SH-SY5Y (cell line): Measurements from ENCODE around the gene MTMR12.

Source experiments
- GATA2 ChIP-seq: IDR thresholded peaks from 2 replicates; pipeline ENCODE4 v1.6.1; 2011; ENCODE audit warnings: mild to moderate bottlenecking, low read depth, low read length
- GATA3 ChIP-seq: IDR thresholded peaks from 2 replicates; pipeline ENCODE4 v1.6.1; 2011; ENCODE audit warnings: low read depth, mild to moderate bottlenecking, low read length, moderate library complexity

The MTMR12 gene

DNA sequence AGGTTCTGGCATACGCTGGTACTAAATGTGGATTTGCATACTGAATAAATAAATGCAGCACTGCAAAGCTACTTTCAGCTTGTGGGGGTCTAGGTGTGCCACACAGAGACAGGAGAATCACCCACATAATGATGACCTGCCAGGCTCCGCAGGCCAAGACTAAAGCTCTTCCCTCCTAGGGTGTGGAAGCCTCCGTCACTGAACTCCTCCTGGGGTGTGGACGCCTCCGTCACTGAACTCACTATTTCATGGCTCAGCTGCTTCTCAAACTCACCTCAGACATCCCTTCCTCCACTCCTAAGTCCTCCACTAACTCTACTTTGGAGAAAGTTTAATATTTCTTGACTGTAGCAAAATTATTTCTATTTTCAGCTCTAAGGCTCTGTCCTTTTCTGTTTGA lies 73.4 kb downstream of the MTMR12 start:
- no peak for TF ChIP-seq GATA2
- no peak for TF ChIP-seq GATA3

DNA sequence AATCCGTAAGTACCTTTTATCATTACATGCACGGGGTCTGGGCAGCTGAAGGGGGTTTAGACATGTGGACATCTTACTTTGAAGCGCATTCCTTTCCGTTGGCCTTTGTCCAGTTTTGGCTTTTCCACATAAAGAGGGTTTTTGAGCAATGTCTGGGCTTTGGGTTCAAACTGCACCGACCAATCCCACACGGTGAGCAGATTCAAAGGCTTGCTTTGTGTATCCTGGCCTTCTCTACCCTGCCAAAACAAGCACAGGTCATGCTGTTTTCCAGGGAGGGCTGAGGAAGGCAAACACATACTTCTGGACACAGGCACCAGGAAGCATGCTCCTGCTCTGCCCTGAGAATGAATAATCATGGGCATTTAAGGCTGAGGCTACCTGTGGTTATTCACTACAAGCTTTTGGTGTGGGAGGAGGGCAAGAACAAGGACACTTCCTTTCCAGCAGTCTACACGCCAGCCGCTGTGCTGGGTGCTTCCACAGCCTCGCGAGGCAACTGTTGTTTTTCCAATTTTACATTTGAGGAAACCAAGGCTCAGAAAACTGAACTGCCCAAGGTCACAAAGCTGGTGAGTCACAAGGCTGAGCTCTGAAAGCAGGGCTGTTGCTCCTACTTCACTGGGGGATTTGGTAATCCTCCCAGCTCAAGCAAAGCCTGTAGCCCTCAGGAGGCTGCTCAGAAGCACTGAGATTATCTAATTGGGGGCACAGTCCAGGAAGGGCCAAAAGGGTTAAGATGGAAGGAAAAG lies 78.9 kb downstream of the MTMR12 start:
- TF ChIP-seq GATA2 (no peak), GATA3 (no peak)

DNA sequence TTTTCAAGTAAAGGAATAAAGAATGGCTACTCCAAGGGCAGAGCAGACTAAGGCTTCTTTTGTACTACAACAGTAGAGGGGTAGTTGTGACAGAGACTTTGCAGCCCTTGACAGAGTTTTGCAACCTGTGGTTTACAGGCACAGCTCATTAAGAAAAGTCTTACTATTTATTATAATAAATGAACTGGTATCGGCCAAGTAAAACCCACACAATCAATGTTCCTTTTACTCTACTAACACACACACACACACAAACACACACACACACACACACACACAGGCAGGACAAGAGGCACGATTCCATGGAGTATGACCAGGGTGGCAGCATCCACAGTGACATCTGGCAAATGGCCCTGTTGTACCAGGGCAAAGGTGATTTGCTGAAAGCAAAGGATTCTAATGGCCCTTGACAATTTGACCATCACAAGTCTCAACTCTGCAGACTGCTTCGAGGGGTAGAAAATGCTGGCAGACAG lies 79.5 kb downstream of the MTMR12 start:
- no peak for TF ChIP-seq GATA2
- no peak for TF ChIP-seq GATA3

DNA sequence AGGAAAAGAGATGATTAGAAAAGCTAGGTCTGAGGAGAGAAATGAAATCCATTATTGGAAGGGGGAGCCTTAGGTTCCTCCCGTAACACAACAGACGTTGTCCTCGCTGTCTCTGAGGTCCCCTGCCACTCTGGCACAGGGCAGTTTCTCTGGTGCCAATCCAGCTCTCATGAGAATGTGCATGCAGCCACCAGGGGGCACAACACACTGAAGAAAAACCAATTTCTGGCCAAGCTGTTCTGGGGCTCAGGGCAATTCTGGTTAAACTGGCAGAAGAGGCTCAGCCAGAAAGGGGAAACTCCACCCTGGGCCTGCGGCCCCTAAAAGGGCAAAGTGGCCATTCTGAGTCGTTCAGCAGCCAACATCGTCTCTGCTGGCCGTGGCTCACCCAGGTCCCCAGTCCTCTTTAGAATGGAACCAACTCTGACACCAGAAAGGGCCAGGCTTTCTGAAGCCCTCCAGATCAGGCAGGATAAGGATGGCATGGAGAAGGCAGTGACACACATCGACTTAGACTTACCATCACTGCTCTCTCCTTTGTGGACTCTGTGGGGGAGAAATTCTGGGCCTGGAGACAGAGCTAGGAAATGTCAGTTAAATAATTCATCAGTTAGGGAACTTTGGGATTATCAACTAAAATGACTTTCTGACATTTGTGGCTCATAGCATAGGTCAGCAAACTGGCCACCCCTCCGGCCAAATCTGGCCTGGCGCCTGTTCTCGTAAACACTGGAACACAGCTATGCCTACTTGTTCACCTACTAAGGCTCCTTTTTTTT lies 80.1 kb downstream of the MTMR12 start:
- TF ChIP-seq GATA3 (no peak), GATA2 (no peak)

DNA sequence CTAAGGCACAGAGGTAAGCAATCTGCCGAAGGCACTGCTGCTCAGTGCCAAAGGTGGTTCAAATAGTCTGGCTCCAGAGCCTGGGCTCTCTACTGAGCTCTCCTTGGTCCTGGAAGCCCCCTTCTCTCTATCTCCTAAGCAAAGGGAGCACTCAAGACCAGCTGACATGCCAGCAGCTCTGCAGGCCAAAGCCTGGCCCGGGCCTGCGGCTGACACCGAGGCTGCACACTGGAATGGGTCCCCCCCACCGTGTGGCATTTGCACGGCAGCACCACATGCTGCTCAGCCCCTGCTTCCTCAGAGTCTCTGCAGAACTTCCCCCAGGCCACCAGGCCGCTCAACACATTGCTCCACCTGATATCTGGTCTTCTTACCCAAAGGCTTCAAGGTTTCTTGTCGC lies 80.8 kb downstream of the MTMR12 start:
- TF ChIP-seq GATA2 (no peak), GATA3 (no peak)

DNA sequence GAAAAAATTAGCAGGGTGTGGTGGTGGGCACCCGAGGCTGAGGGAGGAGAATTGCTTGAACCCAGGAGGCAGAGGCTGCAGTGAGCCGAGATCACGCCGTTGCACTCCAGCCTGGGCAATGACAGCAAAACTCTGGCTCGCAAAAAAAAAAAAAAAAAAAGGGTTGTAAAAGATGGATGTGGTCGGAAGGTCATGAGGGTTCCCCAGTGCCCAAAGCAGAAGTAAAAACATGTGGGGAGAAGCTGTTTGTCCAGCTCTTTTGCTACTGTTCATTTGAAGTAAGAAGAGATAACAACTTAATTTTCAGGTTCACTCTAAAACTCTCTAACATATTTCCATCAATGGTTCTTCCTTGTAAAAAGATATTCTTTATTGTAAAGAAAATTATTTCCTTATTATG lies 81.5 kb downstream of the MTMR12 start:
- no peak for TF ChIP-seq GATA2
- TF ChIP-seq GATA3, result no peak

DNA sequence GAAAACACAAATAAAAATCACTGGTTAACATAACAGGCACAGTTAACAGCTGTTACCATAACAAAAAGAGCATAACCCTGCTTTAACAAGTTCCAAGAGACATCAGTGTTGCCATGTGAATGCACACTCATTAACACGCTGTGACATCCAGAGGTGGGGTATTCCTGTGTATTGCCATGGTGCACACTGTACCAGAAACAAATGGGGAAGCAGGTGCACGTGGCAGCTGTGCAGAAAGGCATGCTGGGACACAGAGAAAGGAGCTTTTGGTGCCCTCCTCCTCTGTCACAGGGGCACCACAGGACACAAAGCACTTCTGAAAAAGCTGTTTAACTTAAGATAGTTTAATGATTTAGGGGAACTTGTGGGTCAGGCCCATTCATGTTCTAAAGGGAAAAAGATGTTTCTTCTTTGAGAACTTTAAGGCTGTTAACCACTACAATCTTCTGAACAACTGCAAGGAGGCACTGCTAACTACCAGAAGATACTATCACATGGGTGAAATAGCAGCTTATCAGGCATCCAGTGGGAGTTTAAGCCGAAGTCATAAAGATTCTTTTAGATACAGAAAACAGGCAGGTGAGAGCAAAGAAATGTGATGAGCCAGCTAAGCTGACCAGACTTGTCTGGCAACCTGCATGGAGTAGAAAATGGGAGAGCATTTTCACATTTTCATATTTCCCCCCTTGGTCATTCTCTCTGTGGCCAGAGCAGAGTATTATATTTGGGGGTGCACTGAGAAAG lies 82.2 kb downstream of the MTMR12 start:
- TF ChIP-seq GATA3 (no peak), GATA2 (no peak)

DNA sequence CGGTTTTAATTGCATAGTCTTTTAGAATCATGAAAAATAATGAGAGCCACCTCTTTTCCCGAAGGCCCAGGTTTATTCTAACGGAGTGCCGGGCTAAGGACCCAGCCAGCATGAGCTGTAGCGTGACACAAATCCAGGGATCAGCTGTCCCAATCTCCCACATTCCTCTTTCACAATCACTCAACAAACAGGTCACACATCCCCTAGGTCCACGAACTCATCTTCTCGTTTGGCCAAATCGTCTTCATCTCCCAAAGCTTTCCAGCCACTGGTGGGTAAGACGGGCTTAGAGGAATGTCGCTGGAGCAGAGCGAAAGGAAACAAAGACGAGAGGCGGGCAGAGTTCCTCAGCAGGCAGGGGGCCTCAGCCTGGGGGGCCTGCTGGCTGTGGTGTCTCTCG lies 83.2 kb downstream of the MTMR12 start:
- TF ChIP-seq GATA3 (no peak), GATA2 (no peak)

DNA sequence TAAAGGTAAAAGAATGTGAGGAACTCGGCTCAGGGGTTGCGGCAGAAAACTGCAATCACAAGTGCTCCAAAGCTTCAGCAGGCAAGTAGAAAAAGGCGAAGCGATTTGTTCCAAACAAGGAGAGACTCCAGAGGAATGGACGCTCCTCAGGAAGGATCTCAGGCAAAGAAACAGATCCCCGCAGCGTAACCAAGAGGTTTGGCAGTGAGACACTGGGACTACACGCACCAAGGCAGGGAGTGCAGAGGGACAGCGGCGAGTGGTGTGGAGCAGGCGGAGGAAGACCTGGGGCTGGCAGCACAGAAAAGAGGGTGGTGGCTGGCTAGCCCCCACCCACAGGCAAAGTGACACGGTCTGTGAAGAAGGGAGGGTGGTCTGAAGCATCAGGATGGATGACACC lies 83.9 kb downstream of the MTMR12 start:
- TF ChIP-seq GATA3 (no peak), GATA2 (no peak)

DNA sequence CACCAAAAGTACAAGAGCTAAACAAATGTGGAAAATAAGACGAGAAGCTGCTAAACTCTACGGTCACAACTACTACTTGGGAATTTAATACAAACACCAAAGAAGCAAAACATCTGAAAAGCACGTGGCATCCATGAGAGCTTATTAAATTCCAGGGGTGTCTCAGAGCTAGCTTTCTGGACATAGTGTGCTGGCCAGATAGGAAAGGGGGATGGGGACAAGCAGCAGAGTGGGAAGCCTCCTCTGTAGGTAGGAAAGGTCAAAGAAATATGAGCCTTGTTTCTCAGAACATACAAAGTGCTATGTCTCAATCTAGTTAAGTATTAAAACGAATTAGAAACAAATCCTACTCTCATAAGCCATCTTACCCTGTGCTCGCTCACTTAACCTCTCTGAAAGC lies 87.3 kb downstream of the MTMR12 start:
- TF ChIP-seq GATA2 (no peak), GATA3 (no peak)

DNA sequence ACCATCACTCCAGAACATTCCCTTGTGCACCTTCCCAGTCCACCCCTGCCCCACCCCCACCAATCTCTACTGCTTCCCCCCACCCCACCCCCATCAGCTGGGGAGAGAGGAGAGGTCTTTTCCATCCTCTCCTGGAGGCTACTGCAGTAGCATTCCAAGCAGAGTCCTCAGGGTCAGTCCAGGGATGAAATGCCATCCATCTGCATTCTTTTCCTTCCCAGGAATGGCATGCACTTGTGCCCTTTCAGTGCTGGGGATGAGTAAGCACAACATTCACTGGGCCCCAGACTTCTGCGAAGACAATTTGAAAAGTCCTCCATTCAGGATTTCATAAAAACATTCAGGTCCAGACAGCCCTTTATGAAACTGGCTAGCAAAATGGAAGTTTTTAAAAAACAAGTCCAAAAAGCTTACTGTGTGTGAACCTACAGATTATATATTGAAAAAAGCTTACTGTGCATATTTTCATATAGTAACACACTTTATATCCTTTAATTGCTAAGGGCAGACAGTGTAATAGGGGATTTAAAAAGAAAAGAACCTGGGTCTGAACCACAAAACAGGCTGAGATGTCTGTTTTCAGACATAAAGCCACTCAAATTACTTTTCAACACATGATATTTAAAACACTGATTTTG lies 88.6 kb downstream of the MTMR12 start:
- TF ChIP-seq GATA3, result no peak
- TF ChIP-seq GATA2, result no peak

DNA sequence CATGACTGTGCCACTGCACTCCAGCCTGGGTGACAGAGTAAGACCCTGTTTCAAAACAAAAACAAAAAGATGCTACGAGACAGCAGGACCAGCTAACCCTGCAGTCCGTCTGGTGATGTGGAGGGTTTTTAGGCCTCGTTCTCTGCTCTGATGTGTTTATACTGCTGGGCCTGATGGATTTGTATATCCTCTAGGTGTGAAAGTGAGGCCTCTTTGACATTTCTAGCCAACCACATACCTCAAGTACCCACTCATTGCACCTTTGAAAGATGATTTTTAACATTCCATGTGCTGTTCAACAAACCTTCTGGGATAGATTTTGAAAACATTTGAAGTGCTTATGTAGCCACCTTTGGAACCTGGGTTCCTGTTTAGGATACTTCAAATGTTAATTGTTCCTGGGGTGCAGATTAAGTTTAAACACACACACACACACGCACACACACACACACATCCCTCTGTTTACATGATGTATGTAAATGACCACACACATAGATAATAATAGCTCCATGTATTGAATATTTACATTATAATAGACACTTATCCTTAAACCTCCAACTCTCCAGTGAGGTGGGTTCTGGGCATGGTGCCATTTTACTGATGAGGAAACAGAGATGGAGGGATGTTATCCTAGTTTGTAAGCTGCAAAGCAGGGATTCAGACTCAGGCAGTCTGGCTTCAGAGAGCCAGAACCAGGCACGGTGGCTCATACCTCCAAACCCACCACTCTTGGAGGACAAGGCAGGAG lies 89.8 kb downstream of the MTMR12 start:
- TF ChIP-seq GATA3 (no peak), GATA2 (no peak)

DNA sequence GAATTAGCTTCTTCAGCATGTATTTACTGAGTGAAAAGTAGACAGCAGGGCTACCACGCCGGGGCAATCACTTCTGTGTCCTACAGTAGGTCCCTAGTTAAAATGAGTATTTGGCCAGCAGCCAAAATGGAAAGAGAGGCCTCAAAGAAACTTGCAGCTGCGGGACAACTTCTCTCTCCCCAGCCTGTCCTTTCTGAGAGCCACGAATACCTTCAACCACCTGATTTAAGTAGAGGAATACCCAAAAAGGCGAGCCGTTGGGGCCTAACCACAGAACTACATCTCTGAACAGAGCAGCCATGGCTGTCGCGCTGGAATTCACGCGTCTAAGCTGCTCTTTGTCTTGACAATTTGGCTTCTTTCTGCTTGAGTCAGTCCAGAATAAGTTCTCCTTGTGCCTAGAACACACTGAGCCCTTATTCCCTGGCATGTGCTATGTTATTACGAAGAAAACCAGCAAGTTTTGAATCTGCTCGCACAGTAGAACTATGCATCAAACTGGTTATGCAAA lies 94.8 kb downstream of the MTMR12 start:
- TF ChIP-seq GATA3 (no peak), GATA2 (no peak)
